Thyroid gland (tissue), 4 donors: ENCODE measurements around the gene HTR4. TPM values are rescaled to one million over a fixed set of nuclear protein-coding genes. Genes with fewer than 3 reads are reported as not detected.

ENCODE experiments used
- DNase-seq, 2 donors: peaks; one replicate each; pipeline ENCODE4 v3.0.0-alpha.2; 2019
- H3K27ac ChIP-seq, 3 donors: fragments of 200-600 bp; sonication (generic); 1 replicate in 2 of 3; 2 replicates in 1 of 3; pipeline ENCODE4 v1.5.1; 2016 to 2019; ENCODE audit warnings: mild to moderate bottlenecking in 1 of 3, moderate library complexity in 1 of 3
- H3K27me3 ChIP-seq: fragments of 200-600 bp; sonication (generic); one replicate; pipeline ENCODE4 v1.5.1; 2019
- H3K36me3 ChIP-seq, 2 donors: fragments of 200-600 bp; sonication (generic); one replicate each; pipeline ENCODE4 v1.5.1; 2016 to 2019
- H3K4me1 ChIP-seq, 2 donors: fragments of 200-600 bp; sonication (generic); one replicate each; pipeline ENCODE4 v1.5.1; 2017 to 2019
- H3K4me3 ChIP-seq, 3 donors: fragments of 200-600 bp; sonication (generic); replicated peaks in 1 of 3; 1 replicate in 2 of 3; 2 replicates in 1 of 3; pipeline ENCODE4 v1.5.1; 2016; ENCODE audit warnings: mild to moderate bottlenecking in 1 of 3
- H3K9me3 ChIP-seq: fragments of 200-600 bp; sonication (generic); one replicate; pipeline ENCODE4 v1.5.1; 2017
- CTCF ChIP-seq, 6 experiments: fragments of 200-600 bp in 3 of 6; fragments of 450-650 bp in 3 of 6; sonication (generic) in 3 of 6; IDR thresholded peaks; one replicate each; pipeline ENCODE4 v1.5.1; 2016 to 2019; ENCODE audit warnings: antibody characterized with exemption in 6 of 6, mild to moderate bottlenecking in 2 of 6, inconsistent platforms in 1 of 6, moderate library complexity in 1 of 6
- POLR2A ChIP-seq, 2 donors: fragments of 450-650 bp; IDR thresholded peaks; one replicate each; pipeline ENCODE4 v1.6.1; 2017; ENCODE audit warnings: antibody characterized with exemption in 2 of 2, mild to moderate bottlenecking in 2 of 2, moderate library complexity in 1 of 2
- WGBS, 2 donors: methylation state at CpG; one replicate each; pipeline ENCODE4 v1.1.5; 2017; 5-methylcytosine and 5-hydroxymethylcytosine counted together
- intact Hi-C: fragments of 100-400 bp; cut with DNase I; formaldehyde crosslinking; loops from one replicate; pipeline ENCODE4 v1.15.1; 2023
- total RNA-seq, 4 donors: library from RNA; depleted of rRNA; stranded (reverse); fragments of >200 nt; gene quantifications; one replicate each; pipeline ENCODE4 v1.2.3, GENCODE V29; 2016

HTR4 gene
- total RNA-seq, 4 donors from 2014 or later, result not detected

GRCh38 chr5:148574167-148574566, 80.2 kb downstream of the HTR4 start:
- 68 to 72% methylated on average over 4 of the region's 4 CpGs for WGBS, 2 donors
- Histone ChIP-seq H3K4me1 (no peaks in the 10 kb centered on the region), H3K27me3 (no peaks in the 10 kb centered on the region), H3K27ac (no peak overlapping the region), H3K4me3 (no peak overlapping the region), H3K36me3 (no peaks in the 10 kb centered on the region), H3K9me3 (no peaks in the 10 kb centered on the region)
- no peak for TF ChIP-seq POLR2A (IDR thresholded peaks at IDR 0.05)
- no peak for TF ChIP-seq CTCF (IDR thresholded peaks at IDR 0.05)
- DNase-seq, result no peak
- intact Hi-C loops, result no loop called here

GRCh38 chr5:148573374-148573773, 81.0 kb downstream of the HTR4 start:
- DNase-seq, result no peak
- H3K36me3 ChIP-seq, result no peaks in the 10 kb centered on the region
- H3K27ac ChIP-seq, result no peak overlapping the region
- TF ChIP-seq CTCF (IDR thresholded peaks at IDR 0.05) (no peak), POLR2A (IDR thresholded peaks at IDR 0.05) (no peak)
- intact Hi-C loops, result no loop called here
- H3K27me3 ChIP-seq, result no peaks in the 10 kb centered on the region
- no peaks in the 10 kb centered on the region for H3K4me1 ChIP-seq
- 70 to 72% methylated on average over 1 of the region's 1 CpG for WGBS, 2 donors
- no peak overlapping the region for H3K4me3 ChIP-seq
- H3K9me3 ChIP-seq, result no peaks in the 10 kb centered on the region

GRCh38 chr5:148569948-148570347, 84.4 kb downstream of the HTR4 start:
- no peaks in the 10 kb centered on the region for H3K27me3 ChIP-seq
- no peak overlapping the region for H3K27ac ChIP-seq
- DNase-seq, result no peak
- H3K36me3 ChIP-seq, result no peaks in the 10 kb centered on the region
- TF ChIP-seq POLR2A (IDR thresholded peaks at IDR 0.05) (no peak), CTCF (IDR thresholded peaks at IDR 0.05) (no peak)
- intact Hi-C loops, result no loop called here
- no peaks in the 10 kb centered on the region for H3K9me3 ChIP-seq
- no peak overlapping the region for H3K4me3 ChIP-seq
- H3K4me1 ChIP-seq, result no peaks in the 10 kb centered on the region

DNA sequence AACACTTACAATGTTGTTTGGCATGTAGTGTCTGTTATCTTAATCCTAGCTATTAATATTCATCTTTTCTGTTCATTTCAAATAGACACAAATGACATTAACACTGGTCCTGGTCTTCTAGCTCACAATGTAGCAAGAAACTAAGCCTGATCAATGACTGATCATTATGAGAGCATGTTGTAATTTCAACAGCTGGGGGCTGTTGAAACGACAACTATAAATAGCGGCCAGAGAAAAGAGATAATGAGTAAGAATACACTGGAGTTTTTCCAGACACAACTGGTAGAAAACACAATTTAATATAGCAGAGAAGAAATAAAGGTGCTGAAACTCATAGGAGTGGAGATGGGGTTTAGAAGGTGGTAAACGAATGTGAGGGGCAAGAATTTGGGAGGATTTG, 89.2 kb downstream of the HTR4 start:
- no peaks in the 10 kb centered on the region for H3K4me1 ChIP-seq
- no peak overlapping the region for H3K27ac ChIP-seq
- no peak overlapping the region for H3K4me3 ChIP-seq
- TF ChIP-seq CTCF (IDR thresholded peaks at IDR 0.05), result no peak
- TF ChIP-seq POLR2A (IDR thresholded peaks at IDR 0.05), result no peak
- DNase-seq, result no peak
- 79 to 81% methylated on average over 3 of the region's 3 CpGs for WGBS, 2 donors
- intact Hi-C loops, result no loop called here
- no peaks in the 10 kb centered on the region for H3K9me3 ChIP-seq
- no peaks in the 10 kb centered on the region for H3K27me3 ChIP-seq
- no peaks in the 10 kb centered on the region for H3K36me3 ChIP-seq

- intact Hi-C loops, result no loop called here
These were observed 91.3 kb downstream of the HTR4 start for GRCh38 chr5:148563021-148563420.

More at GRCh38 chr5:148563021-148563420, 91.3 kb downstream of the HTR4 start:
- Histone ChIP-seq H3K27me3 (no peaks in the 10 kb centered on the region), H3K36me3 (no peaks in the 10 kb centered on the region), H3K4me3 (no peak overlapping the region), H3K27ac (no peak overlapping the region), H3K9me3 (no peaks in the 10 kb centered on the region), H3K4me1 (no peaks in the 10 kb centered on the region)
- TF ChIP-seq POLR2A (IDR thresholded peaks at IDR 0.05) (no peak), CTCF (IDR thresholded peaks at IDR 0.05) (no peak)
- WGBS, 2 donors, result 80 to 89% methylated on average over 1 of the region's 1 CpG
- no peak for DNase-seq
